ENCODE data around the gene CASP5. TPM values are rescaled to one million over a fixed set of nuclear protein-coding genes. Genes with fewer than 3 reads are reported as not detected.
A peak's percentile ranks its signal among the peaks of the same experiment; 100 is the strongest.
"Not testable (repeated sequence)": the region's sequence is repeated elsewhere in the genome, so short reads cannot be mapped to it uniquely, and the experiment has no call there.

The CASP5 gene
- total RNA-seq = not detected

- no peaks in the 10 kb centered on the region for H3K27me3 Mint-ChIP-seq (ENCODE audit: low read depth)
- no peak within 1 kb of the TSS for H3K4me3 Mint-ChIP-seq
- peaks cover 0 to 1% of the 10 kb centered on the region in 2 donors for H3K9me3 Mint-ChIP-seq
- DNase-seq (no peak), ATAC-seq (replicated peaks in 1 of 2) (no peak)
- peaks cover 0 to 2% of the 10 kb centered on the region in 2 donors for H3K36me3 Mint-ChIP-seq (ENCODE audit: insufficient read depth in 2 of 2)
- no peak within 1 kb of the TSS for H3K27ac Mint-ChIP-seq
- peaks cover 6% of the 10 kb centered on the region for H3K4me1 Mint-ChIP-seq (ENCODE audit: low read depth)
These were observed at the start of gene CASP5 for GRCh38 chr11:105023003-105023402. Gene CASP5, minus strand, starts transcription at chr11:105023168. Its CDS starts 32 bp downstream, at chr11:105023136.

GRCh38 chr11:105072080-105072479 lies 49.1 kb upstream of the CASP5 start:
- H3K36me3 Mint-ChIP-seq (ENCODE audit: insufficient read depth in 2 of 2); H3K9me3 Mint-ChIP-seq; ATAC-seq (replicated peaks in 1 of 2); DNase-seq; H3K27ac Mint-ChIP-seq; H3K4me3 Mint-ChIP-seq: not testable (repeated sequence)
- Mint-ChIP-seq H3K27me3 (ENCODE audit: low read depth) (peaks cover 12% of the 10 kb centered on the region), H3K4me1 (ENCODE audit: low read depth) (peaks cover 24% of the 10 kb centered on the region)

GRCh38 chr11:105071089-105071732 lies 48.2 kb upstream of the CASP5 start:
- Mint-ChIP-seq H3K36me3 (ENCODE audit: insufficient read depth in 2 of 2) (no peaks in the 10 kb centered on the region), H3K27me3 (ENCODE audit: low read depth) (peaks cover 12% of the 10 kb centered on the region), H3K9me3 (no peaks in the 10 kb centered on the region), H3K27ac (peak overlapping the region; percentile 16), H3K4me3 (peak overlapping the region; percentile 72 to 76), H3K4me1 (ENCODE audit: low read depth) (peaks cover 18% of the 10 kb centered on the region)
- DNase-seq = no peak
- peak in 1 of 2 donors; percentile 26 for ATAC-seq (replicated peaks in 1 of 2)

- DNase-seq (no peak), ATAC-seq (replicated peaks in 1 of 2) (peak in 1 of 2 donors; percentile 34)
- peaks cover 18% of the 10 kb centered on the region for H3K4me1 Mint-ChIP-seq (ENCODE audit: low read depth)
- no peaks in the 10 kb centered on the region for H3K36me3 Mint-ChIP-seq (ENCODE audit: insufficient read depth in 2 of 2)
- peak overlapping the region; percentile 72 to 76 for H3K4me3 Mint-ChIP-seq
- peaks cover 12% of the 10 kb centered on the region for H3K27me3 Mint-ChIP-seq (ENCODE audit: low read depth)
- no peaks in the 10 kb centered on the region for H3K9me3 Mint-ChIP-seq
- H3K27ac Mint-ChIP-seq = peak overlapping the region; percentile 9
These were observed 47.3 kb upstream of the CASP5 start for GRCh38 chr11:105070306-105070705.

GRCh38 chr11:105069749-105070148 lies 46.8 kb upstream of the CASP5 start:
- peaks cover 18% of the 10 kb centered on the region for H3K4me1 Mint-ChIP-seq (ENCODE audit: low read depth)
- H3K36me3 Mint-ChIP-seq (ENCODE audit: insufficient read depth in 2 of 2); H3K27ac Mint-ChIP-seq; H3K9me3 Mint-ChIP-seq; DNase-seq; H3K27me3 Mint-ChIP-seq (ENCODE audit: low read depth): not testable (repeated sequence)
- ATAC-seq (replicated peaks in 1 of 2) = peak; percentile 52 to 60
- H3K4me3 Mint-ChIP-seq = peak overlapping the region in 1 of 2 donors; percentile 72

- not testable (repeated sequence) for H3K9me3 Mint-ChIP-seq; DNase-seq; H3K27ac Mint-ChIP-seq; H3K4me1 Mint-ChIP-seq (ENCODE audit: low read depth); H3K36me3 Mint-ChIP-seq (ENCODE audit: insufficient read depth in 2 of 2); H3K27me3 Mint-ChIP-seq (ENCODE audit: low read depth); H3K4me3 Mint-ChIP-seq; ATAC-seq (replicated peaks in 1 of 2)
These were observed 40.4 kb upstream of the CASP5 start for GRCh38 chr11:105063245-105063941.

GRCh38 chr11:105057432-105057831 lies 34.5 kb upstream of the CASP5 start:
- Mint-ChIP-seq H3K27ac (no peak overlapping the region), H3K4me1 (ENCODE audit: low read depth) (no peaks in the 10 kb centered on the region), H3K36me3 (ENCODE audit: insufficient read depth in 2 of 2) (no peaks in the 10 kb centered on the region), H3K9me3 (no peaks in the 10 kb centered on the region), H3K27me3 (ENCODE audit: low read depth) (no peaks in the 10 kb centered on the region), H3K4me3 (no peak overlapping the region)
- ATAC-seq (replicated peaks in 1 of 2) = no peak
- DNase-seq = no peak

GRCh38 chr11:105056446-105056845 lies 33.5 kb upstream of the CASP5 start:
- no peak overlapping the region for H3K4me3 Mint-ChIP-seq
- no peaks in the 10 kb centered on the region for H3K36me3 Mint-ChIP-seq (ENCODE audit: insufficient read depth in 2 of 2)
- H3K4me1 Mint-ChIP-seq (ENCODE audit: low read depth) = no peaks in the 10 kb centered on the region
- ATAC-seq (replicated peaks in 1 of 2) (no peak), DNase-seq (no peak)
- H3K27me3 Mint-ChIP-seq (ENCODE audit: low read depth) = no peaks in the 10 kb centered on the region
- H3K9me3 Mint-ChIP-seq = no peaks in the 10 kb centered on the region
- no peak overlapping the region for H3K27ac Mint-ChIP-seq

- no peaks in the 10 kb centered on the region for H3K9me3 Mint-ChIP-seq
- H3K4me1 Mint-ChIP-seq (ENCODE audit: low read depth) = no peaks in the 10 kb centered on the region
- ATAC-seq (replicated peaks in 1 of 2) = peak in 1 of 2 donors; percentile 42
- H3K27ac Mint-ChIP-seq = no peak overlapping the region
- no peaks in the 10 kb centered on the region for H3K27me3 Mint-ChIP-seq (ENCODE audit: low read depth)
- H3K4me3 Mint-ChIP-seq = no peak overlapping the region
- DNase-seq = no peak
- no peaks in the 10 kb centered on the region for H3K36me3 Mint-ChIP-seq (ENCODE audit: insufficient read depth in 2 of 2)
These were observed 31.9 kb upstream of the CASP5 start for GRCh38 chr11:105054723-105055493.

GRCh38 chr11:105052487-105052886 lies 29.5 kb upstream of the CASP5 start:
- ATAC-seq (replicated peaks in 1 of 2) = no peak
- H3K9me3 Mint-ChIP-seq = no peaks in the 10 kb centered on the region

GRCh38 chr11:105051559-105051958 lies 28.6 kb upstream of the CASP5 start:
- Mint-ChIP-seq H3K27me3 (ENCODE audit: low read depth) (no peaks in the 10 kb centered on the region), H3K36me3 (ENCODE audit: insufficient read depth in 2 of 2) (no peaks in the 10 kb centered on the region), H3K27ac (no peak overlapping the region), H3K4me1 (ENCODE audit: low read depth) (peaks cover 9% of the 10 kb centered on the region), H3K4me3 (no peak overlapping the region), H3K9me3 (no peaks in the 10 kb centered on the region)
- no peak for DNase-seq
- ATAC-seq (replicated peaks in 1 of 2) = no peak

More at GRCh38 chr11:105052487-105052886, 29.5 kb upstream of the CASP5 start:
- Mint-ChIP-seq H3K27ac (no peak overlapping the region), H3K36me3 (ENCODE audit: insufficient read depth in 2 of 2) (no peaks in the 10 kb centered on the region), H3K27me3 (ENCODE audit: low read depth) (no peaks in the 10 kb centered on the region), H3K4me3 (no peak overlapping the region), H3K4me1 (ENCODE audit: low read depth) (no peaks in the 10 kb centered on the region)
- DNase-seq = no peak

GRCh38 chr11:105049481-105049880 lies 26.5 kb upstream of the CASP5 start:
- Mint-ChIP-seq H3K4me3 (no peak overlapping the region), H3K27ac (no peak overlapping the region), H3K4me1 (ENCODE audit: low read depth) (peaks cover 29% of the 10 kb centered on the region), H3K27me3 (ENCODE audit: low read depth) (no peaks in the 10 kb centered on the region), H3K36me3 (ENCODE audit: insufficient read depth in 2 of 2) (no peaks in the 10 kb centered on the region), H3K9me3 (no peaks in the 10 kb centered on the region)
- DNase-seq = no peak
- ATAC-seq (replicated peaks in 1 of 2) = no peak

- Mint-ChIP-seq H3K27me3 (ENCODE audit: low read depth) (no peaks in the 10 kb centered on the region), H3K4me3 (no peak overlapping the region), H3K36me3 (ENCODE audit: insufficient read depth in 2 of 2) (no peaks in the 10 kb centered on the region), H3K27ac (no peak overlapping the region), H3K4me1 (ENCODE audit: low read depth) (peaks cover 49% of the 10 kb centered on the region), H3K9me3 (no peaks in the 10 kb centered on the region)
- DNase-seq = no peak
- no peak for ATAC-seq (replicated peaks in 1 of 2)
These were observed 24.1 kb upstream of the CASP5 start for GRCh38 chr11:105046898-105047579.
